SK-N-SH treated with all-trans-retinoic acid at 6 μM for 48 hours (cell line): Measurements from ENCODE around the gene ECE1.

ENCODE experiments used
- ATAC-seq: fragments of 200-7000 bp; cut with Tn5 transposase; 3 replicates; pipeline ENCODE4 v1.9.1; 2020; ENCODE audit warnings: mild to moderate bottlenecking, moderate library complexity
- ARNTL ChIP-seq: fragments of 450-650 bp; formaldehyde crosslinking; IDR thresholded peaks from 2 replicates; pipeline ENCODE4 v1.5.0; 2020; ENCODE audit warnings: low read depth, mild to moderate bottlenecking, moderate library complexity, borderline replicate concordance
- BACH2 ChIP-seq: fragments of 250-450 bp; sonication (Bioruptor Pico); IDR thresholded peaks from 2 replicates; pipeline ENCODE4 v1.9.0; 2021; ENCODE audit warnings: mild to moderate bottlenecking, borderline replicate concordance
- CREB5 ChIP-seq: fragments of 250-450 bp; sonication (Bioruptor Pico); IDR thresholded peaks from 2 replicates; pipeline ENCODE4 v1.5.1; 2020; ENCODE audit warnings: low read depth, mild to moderate bottlenecking, moderate library complexity
- CSDC2 ChIP-seq: fragments of 250-450 bp; sonication (Bioruptor Pico); IDR thresholded peaks from 2 replicates; pipeline ENCODE4 v1.5.0; 2020; ENCODE audit warnings: mild to moderate bottlenecking, moderate library complexity
- CSRNP3 ChIP-seq: fragments of 250-450 bp; sonication (Bioruptor Pico); IDR thresholded peaks from 2 replicates; pipeline ENCODE4 v1.5.1; 2021; ENCODE audit warnings: mild to moderate bottlenecking, moderate library complexity
- ESRRG ChIP-seq: fragments of 250-450 bp; sonication (Bioruptor Pico); IDR thresholded peaks from 2 replicates; pipeline ENCODE4 v1.6.1; 2021; ENCODE audit warnings: mild to moderate bottlenecking
- GLIS3 ChIP-seq: fragments of 250-450 bp; sonication (Bioruptor Pico); IDR thresholded peaks from 2 replicates; pipeline ENCODE4 v1.5.0; 2020; ENCODE audit warnings: mild to moderate bottlenecking, moderate library complexity
- ISL1 ChIP-seq: fragments of 250-450 bp; sonication (Bioruptor Pico); IDR thresholded peaks from 2 replicates; pipeline ENCODE4 v2.1.2; 2022; ENCODE audit warnings: mild to moderate bottlenecking, moderate library complexity
- OSR1 ChIP-seq: fragments of 250-450 bp; sonication (Bioruptor Pico); IDR thresholded peaks from 2 replicates; pipeline ENCODE4 v1.8.0; 2022; ENCODE audit warnings: moderate library complexity, mild to moderate bottlenecking, inconsistent platforms
- PATZ1 ChIP-seq: fragments of 250-450 bp; sonication (Bioruptor Pico); IDR thresholded peaks from 2 replicates; pipeline ENCODE4 v1.8.0; 2020; ENCODE audit warnings: mild to moderate bottlenecking, moderate library complexity, borderline replicate concordance
- PPARA ChIP-seq: fragments of 250-450 bp; sonication (Bioruptor Pico); IDR thresholded peaks from 2 replicates; pipeline ENCODE4 v1.5.0; 2020; ENCODE audit warnings: mild to moderate bottlenecking, borderline replicate concordance
- RARB ChIP-seq: fragments of 250-450 bp; sonication (Bioruptor Pico); IDR thresholded peaks from 2 replicates; pipeline ENCODE4 v1.8.0; 2021; ENCODE audit warnings: mild to moderate bottlenecking, moderate library complexity
- SNAI2 ChIP-seq: fragments of 250-450 bp; sonication (Bioruptor Pico); IDR thresholded peaks from 2 replicates; pipeline ENCODE4 v1.5.0; 2020; ENCODE audit warnings: mild to moderate bottlenecking, moderate library complexity
- TCF4 ChIP-seq: fragments of 250-450 bp; sonication (Bioruptor Pico); IDR thresholded peaks from 2 replicates; pipeline ENCODE4 v1.8.0; 2021; ENCODE audit warnings: mild to moderate bottlenecking, moderate library complexity, borderline replicate concordance
- TOX ChIP-seq: fragments of 250-450 bp; sonication (Bioruptor Pico); IDR thresholded peaks from 2 replicates; pipeline ENCODE4 v1.8.0; 2021; ENCODE audit warnings: mild to moderate bottlenecking, moderate library complexity, borderline replicate concordance
- TSHZ2 ChIP-seq: fragments of 250-450 bp; sonication (Bioruptor Pico); IDR thresholded peaks from 2 replicates; pipeline ENCODE4 v1.5.0; 2020; ENCODE audit warnings: mild to moderate bottlenecking, moderate library complexity
- ZC3H10 ChIP-seq: fragments of 250-450 bp; sonication (Bioruptor Pico); IDR thresholded peaks from 2 replicates; pipeline ENCODE4 v1.5.1; 2021; ENCODE audit warnings: mild to moderate bottlenecking, moderate library complexity
- ZFP3 ChIP-seq: fragments of 250-450 bp; sonication (Bioruptor Pico); IDR thresholded peaks from 2 replicates; pipeline ENCODE4 v1.5.0; 2020; ENCODE audit warnings: mild to moderate bottlenecking, moderate library complexity
- ZFP30 ChIP-seq: fragments of 450-650 bp; formaldehyde crosslinking; IDR thresholded peaks from 2 replicates; pipeline ENCODE4 v1.5.0; 2022; ENCODE audit warnings: mild to moderate bottlenecking, moderate library complexity
- ZNF565 ChIP-seq: fragments of 450-650 bp; formaldehyde crosslinking; conservative IDR thresholded peaks from 2 replicates; pipeline ENCODE4 v1.5.0; 2020; ENCODE audit warnings: low read depth, mild to moderate bottlenecking, moderate library complexity
- ZNF70 ChIP-seq: fragments of 450-650 bp; formaldehyde crosslinking; IDR thresholded peaks from 2 replicates; pipeline ENCODE4 v1.5.0; 2020; ENCODE audit warnings: mild to moderate bottlenecking, moderate library complexity
- ZNF8 ChIP-seq: fragments of 450-650 bp; formaldehyde crosslinking; IDR thresholded peaks from 2 replicates; pipeline ENCODE4 v1.5.0; 2020; ENCODE audit warnings: mild to moderate bottlenecking, moderate library complexity

ECE1 gene

GRCh38 chr1:21322681-21323016 lies 32.4 kb upstream of the ECE1 start (continued):
- TF ChIP-seq TSHZ2 (CRISPR knock-in tag) (no peak), CSDC2 (CRISPR knock-in tag) (no peak), PPARA (CRISPR knock-in tag) (no peak)

GRCh38 chr1:21321963-21322680 lies 31.9 kb upstream of the ECE1 start:
- ATAC-seq = no peak
- TF ChIP-seq ZFP3 (CRISPR knock-in tag) (no peak), ZNF70 (CRISPR knock-in tag) (no peak), GLIS3 (CRISPR knock-in tag) (no peak), RARB (no peak), TCF4 (CRISPR knock-in tag) (no peak), TOX (CRISPR knock-in tag) (no peak), SNAI2 (CRISPR knock-in tag) (no peak), TSHZ2 (CRISPR knock-in tag) (no peak), OSR1 (CRISPR knock-in tag) (no peak), ZNF565 (no peak), CREB5 (CRISPR knock-in tag) (no peak), ESRRG (no peak), PATZ1 (no peak), ZFP30 (CRISPR knock-in tag) (no peak), ISL1 (CRISPR knock-in tag) (no peak), CSDC2 (CRISPR knock-in tag) (no peak), CSRNP3 (CRISPR knock-in tag) (no peak), BACH2 (CRISPR knock-in tag) (no peak), ZNF8 (CRISPR knock-in tag) (no peak)

- no peak for ATAC-seq
- TF ChIP-seq CREB5 (CRISPR knock-in tag) (no peak), ZFP30 (CRISPR knock-in tag) (no peak), SNAI2 (CRISPR knock-in tag) (no peak), ARNTL (no peak), TCF4 (CRISPR knock-in tag) (no peak), CSRNP3 (CRISPR knock-in tag) (no peak), ZFP3 (CRISPR knock-in tag) (no peak), PPARA (CRISPR knock-in tag) (no peak), ISL1 (CRISPR knock-in tag) (no peak), TOX (CRISPR knock-in tag) (no peak), ZNF8 (CRISPR knock-in tag) (no peak), BACH2 (CRISPR knock-in tag) (no peak), ZNF70 (CRISPR knock-in tag) (no peak), ZC3H10 (no peak)
Observed at GRCh38 chr1:21320410-21321108, 30.3 kb upstream of the ECE1 start.
